HepG2 (cell line): ENCODE results near the gene ZDHHC8. TPM values are rescaled to one million over a fixed set of nuclear protein-coding genes. Genes with fewer than 3 reads are reported as not detected.
A peak's percentile ranks its signal among the peaks of the same experiment; 100 is the strongest.

ENCODE experiments used
- ATAC-seq: fragments of 200-7000 bp; cut with Tn5 transposase; 3 replicates; pipeline ENCODE4 v1.9.1; 2020; ENCODE audit warnings: mild to moderate bottlenecking, moderate library complexity
- BruUV-seq: library from RNA; stranded (reverse); fragments of 400-500 nt; replicated peaks from 2 replicates; lab custom pipeline; 2021; lab: Mats Ljungman, UMichigan
- CTCF ChIA-PET: fragments of 300-600 bp; formaldehyde crosslinking; extraction: SDS; loops from one replicate; lab custom pipeline; 2021; ENCODE audit warnings: low total read pairs, inconsistent platforms, low intra/inter-chr PET ratio; lab: Yijun Ruan, JAX
- POLR2A ChIA-PET: fragments of 350-600 bp; sonication (Branson Sonifier 250); formaldehyde crosslinking; loops from one replicate; lab custom pipeline; 2020; ENCODE audit warnings: antibody characterized with exemption, inconsistent platforms; lab: Yijun Ruan, JAX
- DNase-seq: peaks from one replicate; pipeline ENCODE4 v3.0.0-alpha.2; 2015; ENCODE audit warnings: low spot score
- FAIRE-seq: peaks from 3 replicates; lab custom pipeline; 2011; peaks lifted over from hg19 to GRCh38; lab: Jason Lieb, UNC
- H2AFZ ChIP-seq: one replicate; pipeline ENCODE4 v1.6.1; 2011; ENCODE audit warnings: low read length, inconsistent platforms
- H3K27ac ChIP-seq: fragments of 300-600 bp; 3 replicates; pipeline ENCODE4 v1.8.0; 2011; ENCODE audit warnings: mixed run types, mild to moderate bottlenecking, mixed read lengths, low read length, inconsistent platforms; ENCODE audit not compliant: insufficient read depth; ENCODE audit errors: extremely low read length
- H3K27me3 ChIP-seq, 2 experiments: fragments of 200-600 bp in 1 of 2; 2 replicates in 1 of 2; 3 replicates in 1 of 2; pipeline versions ENCODE4 v1.6.0 to v1.8.0; 2011; ENCODE audit warnings: low read length in 2 of 2, mild to moderate bottlenecking in 2 of 2, moderate library complexity in 2 of 2, inconsistent platforms in 1 of 2; ENCODE audit not compliant: insufficient read depth in 2 of 2, control insufficient read depth in 1 of 2
- H3K36me3 ChIP-seq, 2 experiments: fragments of 200-600 bp in 1 of 2; replicated peaks in 1 of 2; 2 replicates in 1 of 2; 3 replicates in 1 of 2; pipeline versions ENCODE4 v1.5.1 to v1.8.0; 2011; ENCODE audit warnings: low read length in 2 of 2, inconsistent platforms in 1 of 2; ENCODE audit not compliant: insufficient read depth in 2 of 2, control insufficient read depth in 1 of 2
- H3K4me1 ChIP-seq: 2 replicates; pipeline ENCODE4 v1.5.1; 2012; ENCODE audit warnings: low read length, inconsistent platforms; ENCODE audit not compliant: insufficient read depth
- H3K4me2 ChIP-seq: 2 replicates; pipeline ENCODE4 v1.6.0; 2011; ENCODE audit warnings: low read depth, low read length, inconsistent platforms
- H3K4me3 ChIP-seq, 3 experiments: fragments of 200-600 bp in 1 of 3; sonication (generic), shearing (Covaris generic) in 1 of 3; replicated peaks in 1 of 3; 2 replicates each; pipeline ENCODE4 v1.5.1; 2011 to 2016; ENCODE audit warnings: low read length in 3 of 3, inconsistent platforms in 2 of 3, low read depth in 2 of 3, mild to moderate bottlenecking in 2 of 3, control low read depth in 1 of 3, mixed read lengths in 1 of 3; ENCODE audit not compliant: insufficient read depth in 1 of 3
- H3K79me2 ChIP-seq: one replicate; pipeline ENCODE4 v1.6.1; 2011; ENCODE audit warnings: low read length, inconsistent platforms; ENCODE audit not compliant: insufficient read depth
- H3K9ac ChIP-seq: 2 replicates; pipeline ENCODE4 v1.6.0; 2011; ENCODE audit warnings: mild to moderate bottlenecking, low read depth, low read length, inconsistent platforms; ENCODE audit not compliant: insufficient read depth
- H3K9me3 ChIP-seq: 2 replicates; pipeline ENCODE4 v1.5.1; 2012; ENCODE audit warnings: mild to moderate bottlenecking, low read length
- H4K20me1 ChIP-seq: 2 replicates; pipeline ENCODE4 v1.6.0; 2011; ENCODE audit warnings: inconsistent platforms, mild to moderate bottlenecking, low read length, moderate library complexity; ENCODE audit not compliant: insufficient read depth
- CREM ChIP-seq, 2 experiments: sonication (generic) in 1 of 2; formaldehyde crosslinking in 1 of 2; IDR thresholded peaks; 2 replicates each; pipeline versions ENCODE4 v1.4.0 to v1.6.1; 2016 to 2020; ENCODE audit warnings: antibody characterized with exemption in 1 of 2, mild to moderate bottlenecking in 1 of 2, missing genetic modification reagents in 1 of 2
- REL ChIP-seq: sonication (generic); formaldehyde crosslinking; conservative IDR thresholded peaks from 2 replicates; pipeline ENCODE4 v1.8.0; 2022; ENCODE audit warnings: mild to moderate bottlenecking, missing genetic modification reagents, moderate library complexity
- ZNF770 ChIP-seq: sonication (generic); formaldehyde crosslinking; IDR thresholded peaks from 2 replicates; pipeline ENCODE4 v1.5.0; 2020; ENCODE audit warnings: mild to moderate bottlenecking, missing genetic modification reagents
- WGBS: methylation state at CpG from one replicate; pipeline ENCODE4 v1.1.6; 2017; ENCODE audit warnings: low lambda C conversion rate; 5-methylcytosine and 5-hydroxymethylcytosine counted together
- in situ Hi-C: cut with HindIII; loops from 2 replicates; pipeline ENCODE4 v1.10.0; 2017; ENCODE audit warnings: low pct_unique_long_range_greater_than_20kb; ENCODE audit not compliant: extremely low pct_ligation_motif_present
- intact Hi-C: fragments of 100-400 bp; cut with micrococcal nuclease; formaldehyde crosslinking; loops from one replicate; pipeline ENCODE4 v1.10.0; 2022; ENCODE audit not compliant: unreplicated experiment
- polyA plus RNA-seq, 8 experiments: library from polyadenylated mRNA; depleted of rRNA in 3 of 8; stranded (reverse) in 7 of 8; unstranded in 1 of 8; fragments of >200 nt; fragmentation: Illumina TruSeq in 4 of 8; extraction: Trizol in 4 of 8; gene quantifications; 2 replicates each; pipeline versions ENCODE4 v1.2.1 to v1.2.3, GENCODE V29; 2011 to 2016; ENCODE audit warnings: low read depth in 4 of 8, missing spikeins in 1 of 8, mixed read lengths in 1 of 8; ENCODE audit not compliant: insufficient read depth in 1 of 8
- total RNA-seq, 5 experiments: library from RNA; depleted of rRNA; stranded (reverse); fragments of >200 nt; fragmentation: Illumina TruSeq; extraction: Trizol; gene quantifications; 2 replicates each; pipeline ENCODE4 v1.2.3, GENCODE V29; 2016; ENCODE audit warnings: low read depth in 1 of 5

The ZDHHC8 gene
- total and polyA plus RNA-seq, 2 of the 13 experiments (the other 11 are each of a cell fraction or from before 2014, with no cell fraction given), result 7.5 to 21.3 TPM

GRCh38 chr22:20172141-20172613 lies 40.6 kb downstream of the ZDHHC8 start:
- TF ChIP-seq REL (CRISPR knock-in tag), result no peak
- intact Hi-C loops (no loop called here), in situ Hi-C loops (loop anchor here (25.0 kb wide), 1 partner anchor 1210 kb away; no protein-coding TSS in a partner anchor)
- CTCF ChIA-PET, result no interaction called here
- 18% methylated on average over 5 of the region's 10 CpGs for WGBS
- H3K27ac ChIP-seq, result no peak overlapping the region
- FAIRE-seq (no peak), DNase-seq (no peak), ATAC-seq (no peak)
- H3K4me2 ChIP-seq, result no peak overlapping the region
- H2AFZ ChIP-seq, result no peak overlapping the region
- no TSS peak for BruUV-seq
- no peak overlapping the region for H3K9ac ChIP-seq
- H4K20me1 ChIP-seq, result peaks cover 6% of the 10 kb centered on the region; the same call in 1 of the 2 replicates
- H3K4me1 ChIP-seq, result peaks cover 6% of the 10 kb centered on the region; the same call in 1 of the 2 replicates
- peaks cover 23 to 86% of the 10 kb centered on the region in 2 experiments for H3K27me3 ChIP-seq
- H3K4me3 ChIP-seq, result no peak overlapping the region
- H3K79me2 ChIP-seq, result no peaks in the 10 kb centered on the region
- no peaks in the 10 kb centered on the region for H3K36me3 ChIP-seq
- H3K9me3 ChIP-seq, result no peaks in the 10 kb centered on the region
- POLR2A ChIA-PET, result no interaction called here

DNA sequence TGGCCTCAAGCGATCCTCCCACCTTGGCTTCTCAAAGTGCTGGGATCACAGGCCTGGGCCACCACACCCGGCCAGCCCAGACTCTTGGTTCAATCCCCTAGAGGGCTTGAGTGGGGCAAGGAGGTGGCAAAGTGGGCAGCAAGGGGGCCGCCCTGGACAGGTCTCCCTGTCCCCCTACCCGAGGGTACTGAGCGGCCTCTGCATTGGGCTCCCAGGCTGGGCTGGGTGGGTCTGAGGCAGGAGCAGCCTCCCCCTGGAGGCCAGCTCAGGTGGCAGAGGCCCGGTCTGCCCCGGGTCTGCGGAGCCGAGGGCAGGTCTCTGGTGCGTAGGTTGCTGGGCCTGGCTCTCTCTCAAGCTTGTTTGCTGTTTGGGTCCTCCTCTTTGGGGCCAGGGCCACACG lies 41.6 kb downstream of the ZDHHC8 start:
- in situ Hi-C loops, result loop anchor here (25.0 kb wide), 1 partner anchor 1211 kb away; no protein-coding TSS in a partner anchor
- peak; percentile 12; the same call in 1 of the 3 replicates for ATAC-seq

More for the DNA sequence above, 41.6 kb downstream of the ZDHHC8 start:
- Histone ChIP-seq H3K9me3 (no peaks in the 10 kb centered on the region), H3K4me3 (no peak overlapping the region), H3K36me3 (no peaks in the 10 kb centered on the region), H3K4me1 (peaks cover 6% of the 10 kb centered on the region; the same call in 1 of the 2 replicates), H3K79me2 (no peaks in the 10 kb centered on the region), H3K4me2 (no peak overlapping the region), H3K27me3 (peaks cover 17 to 86% of the 10 kb centered on the region in 2 experiments), H4K20me1 (peaks cover 6% of the 10 kb centered on the region; the same call in 1 of the 2 replicates), H2AFZ (no peak overlapping the region), H3K9ac (no peak overlapping the region), H3K27ac (no peak overlapping the region)
- no peak for DNase-seq
- no TSS peak for BruUV-seq
- intact Hi-C loops, result no loop called here
- POLR2A ChIA-PET, result no interaction called here
- 23% methylated on average over 6 of the region's 11 CpGs for WGBS
- no peak for FAIRE-seq
- CTCF ChIA-PET, result no interaction called here
- no peak for TF ChIP-seq CREM (IDR thresholded peaks at IDR 0.05)
- no peak for TF ChIP-seq CREM (CRISPR knock-in tag; IDR thresholded peaks at IDR 0.05)
- TF ChIP-seq ZNF770, result peak; percentile 47; the same call in 1 of the 2 replicates
